ENCODE results near the gene DLGAP1.
A peak's percentile ranks its signal among the peaks of the same experiment; 100 is the strongest.

DLGAP1 gene

DNA sequence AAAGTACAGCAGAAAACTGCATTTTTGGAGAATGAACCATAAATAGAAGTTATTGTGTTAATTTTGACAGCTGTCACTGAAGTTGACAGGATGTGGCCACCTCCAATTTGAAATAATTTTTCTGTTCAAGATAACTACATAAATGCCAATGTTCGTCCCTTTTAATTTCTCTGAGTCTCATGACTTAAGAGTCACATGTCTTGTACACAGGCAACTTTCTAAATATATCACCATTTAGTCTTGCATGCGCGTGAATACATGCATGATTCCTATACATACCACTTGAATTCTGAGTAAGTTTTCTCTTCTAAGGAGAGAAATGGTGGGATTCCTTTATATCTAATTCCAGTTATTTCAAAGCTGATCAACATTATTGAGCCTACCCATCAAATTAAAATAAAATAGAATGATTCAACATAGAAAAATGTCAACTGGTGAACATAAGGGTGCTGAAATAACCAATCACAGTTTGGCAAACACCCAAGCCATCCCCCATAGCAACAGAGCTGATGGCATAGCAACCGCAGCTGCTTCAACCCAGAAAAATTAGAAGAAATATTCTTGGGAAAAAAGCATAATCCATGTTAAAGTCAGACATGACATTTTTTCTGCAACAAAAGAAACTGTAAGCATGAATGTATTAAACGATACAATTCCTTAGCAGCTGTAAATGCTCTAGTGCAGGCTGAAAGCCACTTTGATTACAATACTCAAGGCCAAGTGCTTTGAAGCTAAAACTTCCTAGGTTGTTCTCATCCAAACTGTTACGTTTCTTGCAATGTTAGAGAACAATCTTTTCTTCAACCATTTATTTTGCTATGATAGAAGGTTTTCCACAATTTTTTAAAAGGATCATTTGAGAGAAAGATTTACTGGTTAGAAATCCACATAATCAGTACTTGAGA lies 282.7 kb downstream of the DLGAP1 start:
- no peak for DNase-seq (ENCODE audit: low spot score)

GRCh38 chr18:4157352-4157751 lies 297.8 kb downstream of the DLGAP1 start:
- no peak for DNase-seq (ENCODE audit: low spot score)

DNA sequence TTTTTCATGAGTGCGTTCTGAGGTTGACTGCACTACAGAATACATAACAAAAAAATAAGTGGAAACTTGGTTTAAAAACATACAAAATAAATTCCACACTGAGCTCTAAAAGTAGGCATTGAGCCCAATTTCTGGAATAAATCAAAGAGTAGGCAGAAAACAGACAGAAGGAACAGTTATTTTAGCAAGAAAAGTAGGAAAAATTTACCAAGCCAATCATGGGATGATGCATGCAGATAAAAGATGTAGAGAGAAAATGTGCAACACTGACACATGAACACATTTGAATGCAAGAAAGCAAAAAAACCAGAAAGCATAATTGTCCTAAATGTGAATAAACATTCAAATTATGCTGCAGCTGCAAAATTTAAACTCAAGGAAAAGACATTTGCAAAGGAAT lies 308.3 kb downstream of the DLGAP1 start:
- DNase-seq (ENCODE audit: low spot score): no peak

GRCh38 chr18:4144201-4144600 lies 310.9 kb downstream of the DLGAP1 start:
- DNase-seq (ENCODE audit: low spot score): no peak

DNA sequence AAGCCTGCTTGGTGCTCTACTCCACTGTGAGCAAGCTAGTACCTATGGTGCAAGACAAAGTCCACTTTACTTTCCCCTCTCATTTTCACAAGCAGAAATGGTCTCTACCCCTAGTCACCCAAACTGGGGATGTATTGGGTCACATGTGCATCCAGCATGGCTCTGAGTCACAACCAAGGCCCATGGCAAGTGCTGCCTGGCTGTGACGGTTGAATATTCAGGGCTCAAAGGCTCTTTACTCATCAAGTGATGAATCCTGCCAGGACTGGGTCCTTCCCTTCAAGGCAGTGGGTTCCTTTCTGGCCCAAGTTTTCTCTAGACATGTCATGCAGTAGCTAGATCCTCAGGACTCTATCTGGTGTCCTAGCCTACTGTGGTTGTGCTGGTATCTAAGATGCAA lies 311.5 kb downstream of the DLGAP1 start:
- DNase-seq (ENCODE audit: low spot score): no peak

DNA sequence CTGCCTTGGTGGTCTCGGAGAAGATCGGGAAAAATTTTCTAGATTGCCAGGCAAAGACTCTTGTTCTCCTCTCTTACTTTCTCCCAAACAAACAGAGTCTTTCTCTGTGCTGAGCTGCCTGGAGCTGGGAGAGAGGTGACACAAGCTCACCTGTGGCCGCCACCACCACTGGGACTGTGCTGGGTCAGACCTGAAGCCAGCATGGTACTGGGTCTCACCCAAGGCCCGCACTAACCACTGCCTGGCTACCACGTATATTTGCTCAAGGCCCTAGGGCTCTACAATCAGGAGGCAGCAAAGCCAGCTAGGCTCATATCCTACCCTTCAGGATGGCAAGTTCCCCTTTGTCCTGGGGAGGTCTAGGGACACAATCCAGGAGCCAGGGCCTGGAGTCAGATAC lies 312.2 kb downstream of the DLGAP1 start:
- no peak for DNase-seq (ENCODE audit: low spot score)

DNA sequence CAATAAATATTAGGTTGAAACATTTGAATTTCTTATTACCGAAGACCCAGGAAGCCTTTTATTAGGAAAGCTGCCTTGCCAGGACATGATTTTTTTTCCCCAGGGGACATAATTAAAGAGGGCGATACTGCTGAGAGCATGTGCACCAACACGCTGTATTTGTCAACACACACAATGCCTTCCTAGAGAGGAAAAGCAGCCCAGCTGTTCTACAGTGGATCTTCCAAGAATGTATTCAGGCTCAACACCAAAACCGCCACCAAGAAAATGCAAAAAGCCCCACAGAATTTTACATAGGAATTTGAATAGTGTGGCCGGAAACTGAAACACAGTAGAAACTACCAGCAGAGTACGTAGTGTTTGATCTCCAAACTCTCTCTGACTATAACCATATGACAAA lies 320.4 kb downstream of the DLGAP1 start:
- DNase-seq (ENCODE audit: low spot score): no peak

GRCh38 chr18:4130734-4131719 lies 324.1 kb downstream of the DLGAP1 start:
- DNase-seq (ENCODE audit: low spot score): no peak

GRCh38 chr18:4126939-4127338 lies 328.2 kb downstream of the DLGAP1 start:
- DNase-seq (ENCODE audit: low spot score): no peak

- DNase-seq (ENCODE audit: low spot score): no peak
Observed at GRCh38 chr18:4125627-4126230, 329.4 kb downstream of the DLGAP1 start.

DNA sequence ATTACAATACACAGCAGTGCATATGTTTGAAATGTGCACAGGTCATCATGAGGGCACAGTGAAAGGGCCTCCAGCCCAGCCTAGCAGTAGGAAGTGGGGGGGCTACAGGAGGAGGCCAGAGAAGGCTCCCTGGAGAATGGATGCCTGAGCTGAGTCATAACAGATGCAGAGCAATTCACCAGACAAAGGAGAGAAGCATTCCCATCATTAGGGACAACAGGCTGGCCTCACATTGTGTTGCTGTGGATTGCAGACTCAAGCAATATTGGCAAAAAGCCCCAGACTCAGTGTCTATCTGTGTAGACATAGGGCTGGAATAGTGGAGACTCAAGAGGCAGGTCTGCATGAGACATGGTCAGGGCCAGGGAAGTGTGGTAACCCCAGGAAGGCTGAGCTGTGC lies 329.9 kb downstream of the DLGAP1 start:
- no peak for DNase-seq (ENCODE audit: low spot score)

DNA sequence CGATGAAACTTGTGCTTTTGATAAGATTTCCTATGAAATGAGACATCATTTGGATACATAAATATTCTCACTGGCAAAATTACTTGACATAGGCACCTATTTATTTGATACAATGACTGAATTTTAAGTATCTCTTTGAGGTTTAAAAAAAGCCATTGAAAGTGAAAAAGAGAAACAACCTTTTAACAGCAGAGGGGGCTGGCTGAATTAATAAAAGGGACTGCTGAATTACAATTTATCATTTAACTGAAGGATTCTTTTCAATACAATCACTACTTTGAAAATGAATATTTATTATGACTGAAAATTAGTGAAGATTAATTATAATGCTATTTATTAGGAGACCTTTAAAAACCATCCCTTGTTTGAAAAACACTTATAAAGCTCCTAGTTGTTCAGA lies 335.3 kb downstream of the DLGAP1 start:
- DNase-seq (ENCODE audit: low spot score): no peak

GRCh38 chr18:4119127-4119648 lies 335.9 kb downstream of the DLGAP1 start:
- no peak for DNase-seq (ENCODE audit: low spot score)

- no peak for DNase-seq (ENCODE audit: low spot score)
Observed at GRCh38 chr18:4108016-4108415, 347.1 kb downstream of the DLGAP1 start.

DNA sequence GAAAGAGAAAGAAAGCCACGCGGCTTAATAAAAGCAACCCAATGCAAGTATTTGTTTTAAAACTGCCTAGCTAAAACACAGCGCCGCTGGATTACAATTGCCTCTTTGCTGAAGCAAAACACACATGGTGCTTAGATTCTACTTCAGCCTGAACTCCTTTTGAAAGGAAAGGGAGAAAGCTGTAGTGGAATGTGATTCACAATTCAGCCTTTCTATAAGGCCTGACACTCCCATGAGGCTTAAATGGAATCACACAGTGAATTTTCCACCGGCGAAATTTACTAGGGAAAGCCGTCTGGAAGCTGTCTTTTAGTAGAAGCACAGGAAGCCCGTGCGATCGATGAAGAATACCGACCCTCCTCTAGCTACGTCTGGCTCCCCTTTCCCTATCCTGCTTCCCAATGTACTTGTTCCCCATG lies 348.0 kb downstream of the DLGAP1 start:
- DNase-seq (ENCODE audit: low spot score): no peak

DNA sequence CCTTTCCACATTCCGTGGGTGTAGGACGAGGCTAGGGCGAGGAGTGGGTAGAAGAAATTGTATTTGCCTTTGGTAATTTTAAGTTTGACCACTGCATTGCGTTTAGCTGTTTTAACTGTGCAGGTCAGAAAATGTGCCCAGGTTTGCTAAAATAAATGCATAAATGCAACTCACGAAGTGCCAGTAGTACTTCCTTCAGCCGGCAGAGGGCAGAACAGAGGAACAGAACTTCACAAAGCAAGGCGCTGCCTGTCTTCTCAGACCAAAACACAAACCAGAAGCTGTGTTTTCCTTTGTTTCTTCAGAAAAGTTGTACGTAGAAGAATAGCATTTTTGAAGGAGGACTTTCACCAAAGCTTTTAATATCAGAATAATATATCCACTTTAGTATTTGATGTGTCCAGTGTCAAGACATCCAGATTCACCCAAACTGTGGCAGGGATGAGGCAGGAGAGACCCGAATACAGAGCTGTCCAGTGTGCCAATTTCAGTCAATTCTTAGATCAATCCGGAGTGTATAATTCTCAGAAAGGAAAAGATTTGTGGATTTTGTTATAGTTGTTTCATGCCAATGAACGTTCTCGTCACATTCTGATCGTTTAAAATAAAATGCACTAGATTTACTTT lies 348.6 kb downstream of the DLGAP1 start:
- DNase-seq (ENCODE audit: low spot score): peak; percentile 17

GRCh38 chr18:4102901-4103300 lies 352.2 kb downstream of the DLGAP1 start:
- no peak for DNase-seq (ENCODE audit: low spot score)

DNA sequence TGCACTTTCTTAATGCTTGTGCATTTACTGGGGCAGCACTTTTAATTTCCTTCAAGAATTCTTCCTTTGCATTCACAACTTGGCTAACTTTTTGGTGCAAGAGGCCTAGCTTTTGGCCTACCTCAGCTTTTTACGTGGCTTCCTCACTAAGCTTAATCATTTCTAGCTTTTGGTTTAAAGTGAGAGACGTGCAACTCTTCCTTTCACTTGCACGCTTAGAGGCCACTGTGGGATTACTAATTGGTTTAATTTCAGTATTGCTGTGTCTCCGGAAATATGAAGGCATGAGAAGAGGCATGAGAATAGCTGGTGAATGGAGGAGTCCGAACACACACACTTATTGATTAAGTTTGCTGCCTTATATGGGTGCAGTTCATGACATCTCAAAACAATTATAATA lies 354.1 kb downstream of the DLGAP1 start:
- DNase-seq (ENCODE audit: low spot score): no peak

DNA sequence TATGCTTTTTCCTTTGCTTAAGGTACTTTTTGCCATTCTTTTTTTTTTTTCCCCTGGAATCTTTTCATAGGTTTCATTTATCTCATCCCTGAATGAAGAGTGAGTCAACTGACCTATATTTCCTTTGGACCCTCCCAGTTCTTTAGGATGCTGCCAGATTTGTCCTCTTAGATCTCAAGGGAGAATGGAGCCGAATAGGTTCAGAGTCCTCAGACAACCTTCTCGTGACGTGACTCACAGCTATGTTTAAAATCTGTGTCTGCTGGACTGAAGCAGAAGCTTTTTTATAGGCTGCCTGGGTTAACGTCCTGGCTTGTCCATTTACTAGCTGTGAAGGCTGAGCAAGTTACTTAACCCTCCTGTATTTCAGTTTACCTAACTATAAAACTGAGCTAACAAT lies 358.6 kb downstream of the DLGAP1 start:
- no peak for DNase-seq (ENCODE audit: low spot score)

DNA sequence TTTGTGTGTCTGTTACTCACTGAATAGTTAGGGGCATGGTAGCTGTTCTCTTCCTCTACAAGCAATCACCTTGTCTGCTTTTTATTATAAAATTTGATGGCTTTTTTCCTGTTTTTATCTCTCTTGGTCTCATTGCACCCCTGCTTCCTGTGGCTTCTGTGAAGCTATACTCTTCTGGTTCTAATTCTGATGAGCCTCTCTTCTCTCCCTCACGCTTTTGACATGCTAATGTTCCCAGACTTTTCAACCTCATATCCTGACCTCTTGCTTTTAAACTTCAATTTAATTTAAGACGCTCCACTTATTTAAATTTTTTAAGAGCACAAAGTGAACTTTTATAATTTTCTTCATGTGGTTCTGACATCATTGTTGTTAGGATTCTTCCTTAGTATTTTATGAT lies 361.4 kb downstream of the DLGAP1 start:
- no peak for DNase-seq (ENCODE audit: low spot score)

GRCh38 chr18:4084382-4084900 lies 370.7 kb downstream of the DLGAP1 start:
- no peak for DNase-seq (ENCODE audit: low spot score)

GRCh38 chr18:4078246-4078645 lies 376.9 kb downstream of the DLGAP1 start:
- DNase-seq (ENCODE audit: low spot score): no peak

Measured in HuH-7 (cell line).